Esophagus muscularis mucosa (tissue), 4 donors: ENCODE measurements around the gene BGN.

Experiments used
- CTCF ChIP-seq, 3 experiments: fragments of 200-600 bp in 2 of 3; fragments of 450-650 bp in 1 of 3; sonication (generic) in 2 of 3; IDR thresholded peaks; one replicate each; pipeline ENCODE4 v1.5.1; 2017 to 2019; ENCODE audit warnings: antibody characterized with exemption in 3 of 3, mild to moderate bottlenecking in 2 of 3, moderate library complexity in 1 of 3
- EP300 ChIP-seq: sonication (generic); formaldehyde crosslinking; IDR thresholded peaks from one replicate; pipeline ENCODE4 v1.6.1; 2017; ENCODE audit warnings: antibody characterized with exemption
- POLR2A ChIP-seq: fragments of 450-650 bp; IDR thresholded peaks from one replicate; pipeline ENCODE4 v1.6.1; 2017; ENCODE audit warnings: antibody characterized with exemption, moderate library complexity, mild to moderate bottlenecking, low read depth

- TF ChIP-seq CTCF (IDR thresholded peaks at IDR 0.05) (no peak), POLR2A (no peak), EP300 (no peak)
Measured at GRCh38 chrX:153538424-153538823, 43.6 kb downstream of the BGN start.
